ENCODE measurements around the gene BASP1.

The BASP1 gene, protein sequence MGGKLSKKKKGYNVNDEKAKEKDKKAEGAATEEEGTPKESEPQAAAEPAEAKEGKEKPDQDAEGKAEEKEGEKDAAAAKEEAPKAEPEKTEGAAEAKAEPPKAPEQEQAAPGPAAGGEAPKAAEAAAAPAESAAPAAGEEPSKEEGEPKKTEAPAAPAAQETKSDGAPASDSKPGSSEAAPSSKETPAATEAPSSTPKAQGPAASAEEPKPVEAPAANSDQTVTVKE

DNA sequence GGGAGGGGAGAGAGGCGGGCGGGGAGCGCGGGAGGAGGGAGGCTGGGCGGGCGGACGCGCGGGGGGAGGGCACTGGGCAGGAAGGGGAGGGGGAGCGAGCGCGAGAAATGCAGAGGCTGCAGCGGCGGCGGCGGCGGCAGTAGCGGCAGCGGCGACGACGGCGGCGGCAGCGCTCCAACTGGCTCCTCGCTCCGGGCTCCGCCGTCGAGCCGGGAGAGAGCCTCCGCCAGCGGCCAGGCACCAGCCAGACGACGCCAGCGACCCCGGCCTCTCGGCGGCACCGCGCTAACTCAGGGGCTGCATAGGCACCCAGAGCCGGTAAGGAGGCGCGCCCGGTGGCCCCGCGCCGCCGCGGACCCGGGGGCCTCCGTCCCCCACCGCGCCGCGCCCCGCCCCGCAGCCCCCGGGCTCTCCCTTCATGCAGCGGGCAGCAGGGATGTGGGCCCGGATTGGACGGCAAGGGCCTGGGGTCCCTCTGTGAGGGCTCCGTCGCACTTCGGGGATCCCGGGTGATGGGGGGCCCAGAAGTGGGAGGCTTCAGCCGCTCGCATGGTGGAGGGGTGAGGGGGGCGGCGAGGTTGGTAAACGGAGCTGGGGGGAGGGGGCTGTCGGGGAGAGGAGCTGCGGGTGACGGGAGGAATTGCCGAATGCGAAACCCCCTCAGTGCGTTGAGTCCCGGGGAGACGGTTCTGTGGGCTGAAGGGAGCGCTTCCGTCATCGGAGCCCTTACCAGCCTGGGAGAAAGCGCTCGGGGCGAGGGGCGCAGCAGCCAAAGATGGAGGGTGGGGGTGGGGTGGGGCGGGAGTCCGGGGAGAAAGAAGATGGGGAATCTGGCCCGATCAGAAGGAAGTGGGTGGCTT, at the start of gene BASP1:
Gene BASP1 (plus strand): TSS at position 139 of the 860 bp plus-strand sequence. CDS start 57,586 bp downstream, outside the sequence.
- TF ChIP-seq, protein P1, sequence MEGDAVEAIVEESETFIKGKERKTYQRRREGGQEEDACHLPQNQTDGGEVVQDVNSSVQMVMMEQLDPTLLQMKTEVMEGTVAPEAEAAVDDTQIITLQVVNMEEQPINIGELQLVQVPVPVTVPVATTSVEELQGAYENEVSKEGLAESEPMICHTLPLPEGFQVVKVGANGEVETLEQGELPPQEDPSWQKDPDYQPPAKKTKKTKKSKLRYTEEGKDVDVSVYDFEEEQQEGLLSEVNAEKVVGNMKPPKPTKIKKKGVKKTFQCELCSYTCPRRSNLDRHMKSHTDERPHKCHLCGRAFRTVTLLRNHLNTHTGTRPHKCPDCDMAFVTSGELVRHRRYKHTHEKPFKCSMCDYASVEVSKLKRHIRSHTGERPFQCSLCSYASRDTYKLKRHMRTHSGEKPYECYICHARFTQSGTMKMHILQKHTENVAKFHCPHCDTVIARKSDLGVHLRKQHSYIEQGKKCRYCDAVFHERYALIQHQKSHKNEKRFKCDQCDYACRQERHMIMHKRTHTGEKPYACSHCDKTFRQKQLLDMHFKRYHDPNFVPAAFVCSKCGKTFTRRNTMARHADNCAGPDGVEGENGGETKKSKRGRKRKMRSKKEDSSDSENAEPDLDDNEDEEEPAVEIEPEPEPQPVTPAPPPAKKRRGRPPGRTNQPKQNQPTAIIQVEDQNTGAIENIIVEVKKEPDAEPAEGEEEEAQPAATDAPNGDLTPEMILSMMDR (IDR thresholded peaks at IDR 0.05; ENCODE audit: control insufficient read depth, insufficient read depth, low read depth, low read length, missing control alignments), result no peak
- peak within 1 kb of the TSS; percentile 54 for H3K4me3 ChIP-seq (ENCODE audit: control insufficient read depth, low read depth, low read length)
- DNase-seq (ENCODE audit: low read depth), result no peak

DNA sequence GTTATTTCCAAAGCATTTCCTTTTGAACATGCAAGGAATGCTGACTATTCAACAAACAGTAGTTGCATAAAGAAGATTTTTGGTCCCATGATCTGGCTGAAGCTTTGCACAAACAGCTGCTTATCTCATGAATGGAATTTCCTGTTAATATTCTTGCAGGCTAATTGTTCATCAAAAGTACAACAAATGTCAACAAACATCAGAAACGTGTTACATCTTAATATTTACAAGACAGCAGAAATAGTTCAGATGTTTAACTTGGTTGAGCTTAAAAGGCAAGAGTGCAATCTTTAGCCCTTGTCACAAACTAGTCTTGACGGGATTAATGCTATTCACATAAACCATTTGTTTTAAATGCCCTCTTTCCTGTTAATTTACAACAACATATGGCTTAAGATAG, 47.9 kb upstream of the BASP1 start:
- no peak overlapping the region for H3K4me3 ChIP-seq (ENCODE audit: control insufficient read depth, low read depth, low read length)
- DNase-seq (ENCODE audit: low read depth), result no peak

DNA sequence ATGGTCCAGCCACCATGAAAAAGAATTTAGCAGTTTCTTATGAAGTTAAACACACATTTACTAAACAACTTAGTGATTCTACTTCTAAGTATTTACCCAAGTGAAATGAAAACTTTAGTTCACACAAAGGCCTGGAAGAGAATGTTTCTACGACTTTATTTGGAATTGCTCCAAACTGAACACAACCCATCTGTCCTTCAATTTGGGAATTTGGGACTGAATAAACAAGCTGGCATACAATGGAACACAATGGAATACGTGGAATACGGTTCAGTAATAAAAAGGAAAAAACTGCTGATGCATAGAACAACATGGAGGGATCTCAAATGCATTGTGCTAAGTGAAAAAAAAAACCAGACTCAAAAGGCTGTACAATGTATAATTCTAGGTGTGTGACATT, 44.6 kb upstream of the BASP1 start:
- TF ChIP-seq, protein P1 (IDR thresholded peaks at IDR 0.05; ENCODE audit: control insufficient read depth, insufficient read depth, low read depth, low read length, missing control alignments), result no peak
- no peak overlapping the region for H3K4me3 ChIP-seq (ENCODE audit: control insufficient read depth, low read depth, low read length)
- DNase-seq (ENCODE audit: low read depth), result no peak

More for the DNA sequence above, 47.9 kb upstream of the BASP1 start:
- TF ChIP-seq, protein P1 (IDR thresholded peaks at IDR 0.05; ENCODE audit: control insufficient read depth, insufficient read depth, low read depth, low read length, missing control alignments), result no peak

DNA sequence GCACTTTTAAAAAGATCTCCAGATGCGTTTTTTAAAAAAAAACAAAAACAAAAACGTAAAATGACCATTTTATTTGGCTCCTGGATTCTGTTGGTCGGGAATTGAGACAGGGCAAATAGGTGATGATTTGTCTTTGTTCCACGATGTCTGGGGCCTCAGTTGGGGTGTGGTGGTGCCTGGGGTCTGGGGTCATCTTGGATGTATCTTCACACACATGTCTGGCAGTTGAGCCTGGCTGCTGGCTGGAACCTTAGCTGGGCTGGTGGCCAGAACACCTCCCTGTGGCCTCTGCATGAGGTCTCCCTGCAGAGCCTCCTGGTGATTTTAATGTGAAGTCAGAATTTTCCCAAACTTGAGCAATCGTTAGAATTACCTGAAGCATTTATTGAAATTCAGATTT, 42.5 kb upstream of the BASP1 start:
- no peak overlapping the region for H3K4me3 ChIP-seq (ENCODE audit: control insufficient read depth, low read depth, low read length)
- TF ChIP-seq, protein P1 (IDR thresholded peaks at IDR 0.05; ENCODE audit: control insufficient read depth, insufficient read depth, low read depth, low read length, missing control alignments), result no peak
- no peak for DNase-seq (ENCODE audit: low read depth)

DNA sequence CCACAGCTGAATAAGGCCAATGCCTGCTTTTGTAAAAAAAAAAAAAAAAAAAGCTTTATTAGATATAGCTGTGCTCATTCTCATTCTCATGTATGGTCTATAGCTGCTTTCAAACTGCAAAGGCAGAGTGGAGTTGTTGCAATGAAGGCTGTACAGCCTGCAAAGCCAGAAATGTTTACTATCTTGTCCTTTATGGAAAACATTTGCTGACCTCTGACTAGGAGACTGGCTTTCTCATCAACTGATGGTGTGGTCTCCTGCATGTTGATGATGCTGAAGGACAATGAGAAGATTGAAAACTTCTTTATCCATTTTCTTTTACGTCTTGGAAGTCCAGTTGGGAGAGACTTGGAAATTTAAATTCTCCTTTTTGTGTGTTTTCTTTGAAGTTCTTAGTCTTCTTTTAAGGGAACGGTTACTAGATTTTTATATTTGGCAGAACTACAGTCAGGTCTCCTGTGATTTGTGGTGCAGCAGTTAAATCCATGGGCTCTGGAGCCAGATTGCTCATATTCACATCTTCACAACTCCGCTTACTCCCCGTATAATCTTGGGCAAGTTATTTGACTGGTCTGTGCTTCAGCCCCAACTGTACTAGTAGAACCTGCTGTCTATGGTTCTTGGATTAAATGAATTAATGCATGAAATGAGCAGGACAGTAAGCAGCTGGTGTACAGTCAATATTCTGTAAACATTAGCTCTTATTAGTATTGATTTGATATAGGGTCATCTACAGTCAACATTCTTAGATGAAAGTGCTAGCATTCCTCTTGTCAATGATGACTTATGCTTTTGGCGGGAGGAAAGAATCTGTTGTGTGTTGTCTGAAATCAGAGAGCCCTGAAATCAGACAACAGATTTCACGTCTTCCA, 39.7 kb upstream of the BASP1 start:
- TF ChIP-seq, protein P1 (IDR thresholded peaks at IDR 0.05; ENCODE audit: control insufficient read depth, insufficient read depth, low read depth, low read length, missing control alignments), result no peak
- H3K4me3 ChIP-seq (ENCODE audit: control insufficient read depth, low read depth, low read length), result no peak overlapping the region
- DNase-seq (ENCODE audit: low read depth), result no peak

DNA sequence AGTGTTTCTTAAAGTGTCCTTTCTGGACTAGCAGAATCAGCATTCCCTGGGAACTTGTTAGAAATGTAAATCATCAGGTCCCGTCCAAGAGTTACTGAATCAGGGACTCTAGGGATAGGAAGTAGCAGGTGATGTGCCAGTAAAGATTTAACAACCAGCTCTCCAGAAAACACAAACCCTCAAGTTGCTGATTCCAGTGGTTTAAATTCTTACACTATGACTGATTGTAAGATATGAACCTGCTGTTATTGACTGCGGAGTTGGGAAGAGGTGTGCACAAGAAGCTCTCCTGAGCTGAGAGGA, 39.1 kb upstream of the BASP1 start:
- H3K4me3 ChIP-seq (ENCODE audit: control insufficient read depth, low read depth, low read length), result no peak overlapping the region
- TF ChIP-seq, protein P1 (IDR thresholded peaks at IDR 0.05; ENCODE audit: control insufficient read depth, insufficient read depth, low read depth, low read length, missing control alignments), result no peak
- no peak for DNase-seq (ENCODE audit: low read depth)

All from AG09309 (cell line).